ENCODE data around the gene USP17L22.
"Not testable (repeated sequence)": the region's sequence is repeated elsewhere in the genome, so short reads cannot be mapped to it uniquely, and the experiment has no call there.

USP17L22 gene

DNA sequence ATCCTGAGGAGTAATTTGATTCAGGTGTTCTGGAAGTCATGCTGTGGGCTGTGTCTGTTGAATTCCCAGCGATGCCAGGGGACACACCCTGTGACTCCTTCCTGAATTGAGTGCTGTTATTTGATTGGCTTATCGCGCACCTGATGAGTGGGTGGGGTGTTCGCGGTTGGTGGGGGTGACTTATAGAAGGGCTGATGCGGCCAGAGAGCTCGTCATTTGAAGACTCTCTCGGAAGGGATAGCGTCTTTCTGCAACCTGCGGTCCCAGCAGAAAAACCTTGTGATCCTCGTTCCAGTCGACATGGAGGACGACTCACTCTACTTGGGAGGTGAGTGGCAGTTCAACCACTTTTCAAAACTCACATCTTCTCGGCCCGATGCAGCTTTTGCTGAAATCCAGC lies at the start of gene USP17L22:
TSS of gene USP17L22 (plus strand) at position 301 of the 400 bp plus-strand sequence. CDS start at position 301, 0 bp downstream.
- not testable (repeated sequence) for DNase-seq

DNA sequence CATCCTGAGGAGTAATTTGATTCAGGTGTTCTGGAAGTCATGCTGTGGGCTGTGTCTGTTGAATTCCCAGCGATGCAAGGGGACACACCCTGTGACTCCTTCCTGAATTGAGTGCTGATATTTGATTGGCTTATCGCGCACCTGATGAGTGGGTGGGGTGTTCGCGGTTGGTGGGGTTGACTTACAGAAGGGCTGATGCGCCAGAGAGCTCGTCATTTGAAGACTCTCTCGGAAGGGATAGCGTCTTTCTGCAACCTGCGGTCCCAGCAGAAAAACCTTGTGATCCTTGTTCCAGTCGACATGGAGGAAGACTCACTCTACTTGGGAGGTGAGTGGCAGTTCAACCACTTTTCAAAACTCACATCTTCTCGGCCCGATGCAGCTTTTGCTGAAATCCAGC lies 47.6 kb upstream of the USP17L22 start, which contains the start of gene USP17L12:
TSS of gene USP17L12 (plus strand) at position 301 of the 400 bp plus-strand sequence. CDS start at position 301, 0 bp downstream.
- not testable (repeated sequence) for DNase-seq

- DNase-seq = not testable (repeated sequence)
These were observed 42.8 kb upstream of the USP17L22 start, which contains the start of gene USP17L13 for GRCh38 chr4:9224596-9224995. Gene USP17L13 (plus strand): TSS chr4:9224896. CDS start chr4:9224896, 0 bp downstream.

GRCh38 chr4:9230249-9230648 lies 37.2 kb upstream of the USP17L22 start:
- DNase-seq = not testable (repeated sequence)

DNA sequence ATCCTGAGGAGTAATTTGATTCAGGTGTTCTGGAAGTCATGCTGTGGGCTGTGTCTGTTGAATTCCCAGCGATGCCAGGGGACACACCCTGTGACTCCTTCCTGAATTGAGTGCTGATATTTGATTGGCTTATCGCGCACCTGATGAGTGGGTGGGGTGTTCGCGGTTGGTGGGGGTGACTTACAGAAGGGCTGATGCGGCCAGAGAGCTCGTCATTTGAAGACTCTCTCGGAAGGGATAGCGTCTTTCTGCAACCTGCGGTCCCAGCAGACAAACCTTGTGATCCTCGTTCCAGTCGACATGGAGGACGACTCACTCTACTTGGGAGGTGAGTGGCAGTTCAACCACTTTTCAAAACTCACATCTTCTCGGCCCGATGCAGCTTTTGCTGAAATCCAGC lies 33.3 kb upstream of the USP17L22 start, which contains the start of gene USP17L15:
TSS of gene USP17L15 (plus strand) at position 301 of the 400 bp plus-strand sequence. CDS start at position 301, 0 bp downstream.
- DNase-seq = not testable (repeated sequence)

- DNase-seq = not testable (repeated sequence)
These were observed 29.0 kb upstream of the USP17L22 start for GRCh38 chr4:9238461-9238860.

GRCh38 chr4:9243579-9243978 lies 23.8 kb upstream of the USP17L22 start, which contains the start of gene USP17L17:
Gene USP17L17 (plus strand): TSS chr4:9243879. CDS start chr4:9243879, 0 bp downstream.
- not testable (repeated sequence) for DNase-seq

- not testable (repeated sequence) for DNase-seq
These were observed 19.3 kb upstream of the USP17L22 start, which contains the start of gene USP17L18 for GRCh38 chr4:9247953-9248680. Gene USP17L18 (plus strand): TSS chr4:9248630. CDS start chr4:9248630, 0 bp downstream.

GRCh38 chr4:9253078-9253477 lies 14.3 kb upstream of the USP17L22 start, which contains the start of gene USP17L19:
Gene USP17L19 (plus strand): TSS chr4:9253378. CDS start chr4:9253378, 0 bp downstream.
- DNase-seq = not testable (repeated sequence)

GRCh38 chr4:9257824-9258223 lies 9.6 kb upstream of the USP17L22 start, which contains the start of gene USP17L20:
Gene USP17L20 (plus strand): TSS chr4:9258124. CDS start chr4:9258124, 0 bp downstream.
- DNase-seq = not testable (repeated sequence)

- not testable (repeated sequence) for DNase-seq
These were observed 4.8 kb upstream of the USP17L22 start, which contains the start of gene USP17L21 for GRCh38 chr4:9262572-9262971. Gene USP17L21 (plus strand): TSS chr4:9262872. CDS start chr4:9262872, 0 bp downstream.

- not testable (repeated sequence) for DNase-seq
These were observed 4.3 kb downstream of the USP17L22 start for GRCh38 chr4:9271719-9272118.
